NCI-H524 treated with DMSO at 0.1 percent for 48 hours (cell line): Measurements from ENCODE around the gene TXNRD3.

ENCODE experiments used
- DNase-seq: peaks from one replicate; lab custom pipeline; 2025; lab: John Stamatoyannopoulos, UW

Gene TXNRD3

DNA sequence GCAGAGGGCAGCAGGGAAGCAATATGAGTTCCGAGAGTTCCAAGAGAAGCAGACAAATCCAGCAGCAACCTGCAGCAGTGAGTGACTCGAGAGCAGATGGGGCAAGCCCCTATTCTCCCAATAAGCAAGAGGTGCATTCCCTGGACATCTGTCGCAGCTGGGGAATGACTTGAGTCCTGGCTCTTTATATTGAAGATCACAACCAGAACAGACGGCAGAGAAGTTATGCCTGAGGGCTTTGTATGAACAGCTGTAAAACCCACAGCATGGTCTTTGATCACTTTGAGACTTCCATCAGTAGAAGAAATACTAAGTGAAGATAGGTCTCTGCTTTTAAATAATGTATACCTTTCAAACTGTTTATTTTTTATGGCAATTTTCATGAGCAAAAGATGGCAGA is 72.6 kb downstream of the TXNRD3 start:
- DNase-seq: peak; percentile 90

DNA sequence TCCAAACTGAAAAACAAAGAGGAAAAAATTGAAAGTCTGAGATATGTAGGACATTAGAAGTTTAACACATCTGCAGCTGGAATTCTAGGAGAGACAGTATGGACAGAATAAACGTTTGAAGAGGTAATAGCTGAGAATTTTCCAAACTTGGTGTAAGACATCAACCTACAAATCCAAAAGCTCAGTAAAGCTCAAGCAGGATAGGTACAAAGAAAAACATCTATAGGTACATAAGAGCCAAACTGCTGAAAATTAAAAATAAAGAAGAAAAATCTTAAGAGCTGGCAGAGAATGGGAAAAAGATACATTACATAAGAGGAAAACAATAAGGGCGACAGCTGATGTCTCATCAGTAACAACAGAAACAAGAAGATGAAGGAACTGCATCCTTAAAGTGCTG is 73.4 kb downstream of the TXNRD3 start:
- no peak for DNase-seq

DNA sequence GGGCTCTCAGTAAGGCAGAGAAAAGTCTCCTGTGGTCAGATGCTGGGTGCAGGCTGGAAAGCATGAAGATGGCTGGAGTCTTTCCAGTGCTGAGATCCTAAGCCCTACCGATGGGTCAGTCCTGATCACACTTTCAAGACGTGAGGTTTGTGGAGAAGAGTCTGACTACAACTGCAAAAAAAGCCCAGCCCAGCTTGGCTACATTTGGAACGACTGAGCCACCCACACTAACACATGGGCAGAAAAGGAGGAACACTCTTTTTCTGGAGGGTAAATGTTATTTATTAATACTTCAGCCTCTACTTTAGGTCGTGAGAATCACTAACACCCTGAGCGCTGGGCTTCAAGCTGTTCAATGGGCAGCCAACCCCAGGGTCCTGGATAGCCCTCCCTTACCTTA is 74.2 kb downstream of the TXNRD3 start:
- DNase-seq: no peak

DNA sequence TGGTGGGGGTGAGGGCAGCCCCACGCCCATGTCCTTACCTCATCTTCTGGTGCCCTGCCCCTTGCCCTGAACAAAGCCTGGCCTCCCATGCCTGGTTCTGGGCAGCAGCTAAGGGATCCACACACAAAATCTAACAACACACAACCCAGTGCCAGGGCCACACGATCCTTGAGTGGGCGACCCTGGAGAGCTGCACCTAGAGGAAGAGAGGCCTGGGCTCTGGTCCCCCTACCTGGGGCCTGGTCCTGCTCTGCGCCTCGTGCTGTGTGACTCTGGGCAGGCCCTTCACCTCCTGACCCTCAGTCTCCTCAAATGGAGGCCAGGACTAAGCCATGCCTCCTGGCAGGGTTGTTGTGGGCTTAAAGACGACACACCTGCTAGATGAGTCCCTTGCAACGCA is 76.2 kb downstream of the TXNRD3 start:
- DNase-seq: no peak

DNA sequence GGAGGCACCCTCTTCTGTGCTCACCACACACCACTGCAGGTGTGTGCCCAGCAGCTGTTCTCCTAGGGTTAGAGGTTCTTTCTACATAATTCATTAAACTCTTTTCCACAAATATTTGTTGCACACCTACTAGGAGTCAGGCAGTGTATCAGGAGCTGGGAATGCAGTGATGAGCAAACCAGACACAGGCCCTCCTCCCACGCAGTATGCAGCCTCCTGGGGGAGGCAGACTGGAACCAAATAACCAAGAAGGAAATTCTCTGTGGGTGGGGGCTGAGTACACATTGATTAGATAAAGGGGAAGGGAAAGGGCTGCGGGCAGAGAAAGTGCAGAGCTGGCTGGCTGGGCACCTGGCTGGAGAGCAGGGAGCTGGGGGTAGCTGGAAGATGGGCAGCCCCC is 77.7 kb downstream of the TXNRD3 start:
- DNase-seq: no peak

DNA sequence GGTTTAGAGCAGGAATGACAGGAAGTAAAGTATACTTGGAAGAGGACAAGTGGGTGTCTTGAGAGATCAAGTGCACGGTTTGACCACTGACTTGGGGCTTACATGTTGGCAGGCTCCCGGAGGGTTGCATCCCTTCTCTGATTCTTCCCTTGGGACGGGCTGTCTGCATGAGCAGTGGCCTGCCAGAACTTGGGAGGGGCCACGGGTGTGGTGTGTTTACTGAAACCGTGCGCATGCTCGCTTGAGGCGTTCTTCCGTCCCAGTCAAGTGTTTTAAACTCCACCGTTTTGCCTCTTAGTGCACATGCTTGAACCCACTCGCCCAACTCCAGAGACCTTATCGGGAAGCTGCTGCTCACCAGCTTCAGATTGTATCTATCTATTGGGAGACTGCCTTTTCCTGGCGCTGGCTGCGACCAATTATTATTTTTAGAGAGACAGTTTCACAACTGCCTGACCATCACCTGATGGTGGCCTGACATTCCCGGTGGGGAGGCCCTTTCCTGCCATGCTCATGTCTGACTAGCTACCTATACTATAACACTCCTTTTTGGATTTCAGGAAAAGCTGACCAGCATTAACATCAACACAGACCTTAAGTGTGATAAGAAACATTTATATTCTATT is 81.3 kb downstream of the TXNRD3 start:
- DNase-seq: no peak

DNA sequence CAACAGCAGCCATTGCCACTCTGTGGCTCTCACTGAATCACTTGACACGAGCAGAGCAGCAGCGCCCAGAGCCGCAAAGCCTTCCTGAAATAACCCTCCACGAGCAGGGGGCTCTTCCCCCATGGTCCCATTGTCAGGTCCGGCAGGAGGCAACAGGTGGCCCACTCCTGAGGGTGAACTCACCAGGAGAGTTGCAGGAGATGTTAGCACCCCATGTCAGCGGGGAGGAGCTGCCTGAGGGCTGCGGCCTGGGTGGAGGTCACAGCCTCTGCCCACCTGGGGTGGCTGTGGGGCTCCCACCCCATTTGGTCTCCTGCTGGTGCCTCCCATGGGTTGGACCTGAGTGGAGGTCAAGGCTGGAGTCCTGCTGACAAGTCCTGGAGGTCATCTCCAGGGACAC is 83.8 kb downstream of the TXNRD3 start:
- DNase-seq: no peak

DNA sequence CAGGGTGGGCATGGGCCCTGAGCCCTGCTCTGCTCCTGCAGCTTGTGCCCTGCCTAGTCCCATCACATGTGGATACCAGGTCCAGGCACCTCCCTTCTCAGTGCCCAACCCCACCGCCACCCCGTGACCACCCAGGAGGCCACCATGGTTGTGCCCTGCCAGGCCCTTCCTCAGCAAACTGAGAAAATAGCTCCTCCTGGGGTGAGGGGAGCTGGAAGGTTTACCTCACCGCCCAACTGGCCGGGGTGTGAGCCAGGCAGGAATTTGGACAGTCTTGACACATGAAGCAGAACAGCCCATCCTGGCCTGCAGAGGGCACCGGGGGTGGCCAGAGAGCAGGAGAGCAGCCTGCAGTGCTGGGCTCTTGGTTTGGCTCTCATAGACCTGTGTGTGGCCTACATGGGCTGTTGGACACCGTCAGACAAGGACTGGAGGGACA is 84.8 kb downstream of the TXNRD3 start:
- no peak for DNase-seq

DNA sequence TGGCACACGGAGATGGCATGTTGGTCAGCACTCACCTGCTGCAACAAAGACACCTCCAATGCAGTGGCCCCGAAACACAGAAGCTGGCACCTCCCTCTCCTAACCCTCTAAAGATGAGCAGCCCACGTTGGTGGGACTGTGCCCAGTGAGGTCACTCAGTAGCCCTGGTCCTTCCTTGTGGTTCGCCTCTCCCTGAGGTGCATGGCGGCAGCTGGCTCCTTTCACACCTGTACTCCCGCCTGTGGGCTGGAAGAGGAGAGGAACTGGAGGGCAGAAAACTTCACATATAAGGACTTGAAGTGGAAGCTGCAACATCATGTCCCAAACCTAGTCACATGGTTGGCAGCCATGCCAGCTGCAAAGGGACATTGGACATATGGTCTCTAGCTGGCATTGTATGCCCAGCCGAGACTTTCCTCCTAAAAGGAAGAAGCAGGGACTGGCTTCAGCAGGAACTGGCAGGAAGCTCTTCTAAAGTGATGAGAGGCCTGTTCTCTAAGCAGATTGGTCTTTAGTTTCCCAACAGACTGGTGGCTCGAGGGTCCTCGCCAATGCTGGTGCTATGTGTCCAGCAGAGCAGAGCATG is 85.4 kb downstream of the TXNRD3 start:
- DNase-seq: no peak

DNA sequence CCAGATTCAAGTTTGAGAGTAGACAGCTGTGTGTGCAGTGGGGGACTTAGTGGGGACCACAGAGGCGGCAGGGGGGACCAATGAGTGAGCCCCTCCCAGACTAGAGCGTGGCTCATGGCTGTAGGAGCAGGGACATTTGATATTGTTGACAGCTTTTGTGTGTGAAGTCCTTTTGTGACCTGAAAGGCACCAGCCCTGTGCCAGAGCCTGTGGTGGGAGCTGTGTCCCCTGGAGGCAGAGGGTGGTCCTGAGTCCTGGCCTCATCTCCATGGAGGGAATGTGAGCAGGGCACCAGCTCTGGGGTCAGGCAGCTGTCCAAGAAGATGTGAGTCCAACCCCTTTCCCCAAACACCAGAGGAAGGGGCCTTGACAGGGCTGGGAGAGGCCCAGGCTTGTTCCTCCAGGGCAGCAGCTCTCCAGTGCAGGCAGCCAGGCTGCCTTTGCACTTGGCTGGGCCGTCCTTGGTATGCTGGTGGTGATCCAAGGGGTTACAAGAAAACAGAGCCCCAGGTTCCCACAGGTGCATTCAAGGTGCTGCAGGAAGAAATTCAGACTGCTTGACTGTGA is 86.1 kb downstream of the TXNRD3 start:
- no peak for DNase-seq

DNA sequence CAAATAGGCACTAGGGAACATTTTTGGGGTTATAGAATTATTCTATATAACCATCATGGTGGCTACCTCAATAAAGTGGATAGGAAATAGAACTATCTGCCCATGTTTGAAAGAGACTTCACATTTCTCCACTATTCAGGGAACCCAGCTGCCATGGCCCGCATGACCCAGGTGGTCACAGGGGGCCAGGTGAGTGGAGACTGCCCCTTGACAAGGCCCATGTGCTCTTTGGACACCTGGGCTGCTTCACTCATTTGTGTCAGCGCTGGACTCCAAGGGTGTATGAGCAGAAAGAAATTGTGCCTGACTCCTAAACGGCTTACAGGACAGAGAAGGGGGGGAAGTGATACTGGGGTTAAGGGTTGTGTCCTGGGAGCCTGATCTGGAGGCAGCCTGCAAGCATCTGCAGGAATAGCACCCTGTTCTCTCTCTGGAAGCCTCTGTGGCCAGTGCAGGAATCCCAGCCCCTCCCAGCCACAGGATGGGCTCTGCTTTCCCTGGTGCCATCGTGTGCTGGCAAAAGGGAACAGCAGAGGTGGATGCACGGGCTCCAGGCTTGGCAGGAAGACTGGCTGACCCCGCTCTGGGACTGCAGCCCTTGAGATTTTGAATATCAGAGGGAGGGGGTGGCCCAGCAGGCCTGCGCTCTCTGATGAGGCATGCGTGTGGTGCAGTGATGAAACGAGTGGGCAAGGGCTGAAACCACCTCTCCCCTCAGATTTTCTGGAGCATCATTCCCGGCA is 87.1 kb downstream of the TXNRD3 start:
- no peak for DNase-seq

DNA sequence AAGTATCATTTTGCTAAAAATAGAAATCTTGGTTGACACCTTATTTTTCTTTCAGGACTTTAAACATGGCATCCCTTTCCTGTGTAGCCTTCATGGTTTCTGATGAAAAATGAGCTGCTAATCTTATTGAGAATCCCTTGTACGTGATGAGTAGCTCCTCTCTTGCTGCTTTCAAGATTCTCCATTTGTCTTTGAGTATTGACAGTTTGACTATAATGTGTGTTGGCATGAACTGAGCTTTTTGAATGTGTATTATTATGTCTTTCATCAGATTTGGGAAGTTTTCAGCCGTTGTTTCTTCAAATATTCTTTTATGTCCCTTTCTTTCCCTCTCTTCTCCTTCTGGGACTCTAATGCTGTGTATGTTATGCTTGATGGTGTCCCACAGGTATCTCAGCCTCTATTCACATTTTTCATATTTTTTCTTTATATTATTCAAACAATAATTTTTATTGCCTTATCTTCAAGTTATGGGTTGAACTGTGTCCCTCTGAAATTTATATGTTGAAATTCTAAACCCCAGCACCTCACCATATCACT is 92.1 kb downstream of the TXNRD3 start:
- DNase-seq: no peak

DNA sequence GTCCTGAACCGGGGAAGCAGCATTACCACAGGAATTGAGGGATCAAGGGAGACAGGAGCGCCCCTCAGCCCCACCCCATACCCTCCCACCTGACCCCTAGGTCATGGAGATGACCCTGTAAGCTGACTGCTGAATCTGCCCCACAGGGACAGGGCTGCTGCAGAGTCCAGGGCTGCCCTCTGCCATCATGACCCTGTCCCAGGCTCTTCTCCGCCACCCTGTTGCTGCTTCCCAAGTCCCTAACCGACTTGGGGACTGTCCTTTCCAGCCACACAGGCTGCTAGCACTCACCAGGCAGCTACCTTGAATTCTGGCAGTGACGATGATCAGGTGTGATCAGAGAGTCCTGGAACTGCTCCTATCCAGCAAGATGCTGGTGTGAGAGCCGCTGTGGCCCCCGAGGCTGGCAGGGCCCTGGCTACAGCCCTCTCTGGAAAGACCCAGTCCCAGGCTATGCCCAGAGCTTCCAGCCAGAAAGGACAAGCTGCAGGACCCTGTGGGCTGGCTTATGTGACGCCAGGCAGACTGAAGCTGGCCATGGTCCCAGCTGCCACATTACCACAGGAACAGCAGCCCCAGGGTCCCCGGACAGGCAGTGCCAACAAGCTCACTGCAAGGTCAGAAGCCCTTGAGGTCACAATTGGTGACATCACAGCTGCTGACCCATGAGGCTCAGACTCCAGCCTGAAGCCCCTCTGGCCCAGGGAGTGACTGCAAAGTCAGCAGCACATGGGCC is 96.4 kb downstream of the TXNRD3 start, which contains the start of gene C3orf22:
Gene C3orf22, minus strand, starts transcription at position 597 of the 736 bp plus-strand sequence. CDS start 5,542 bp downstream, outside the sequence.
- DNase-seq: no peak

DNA sequence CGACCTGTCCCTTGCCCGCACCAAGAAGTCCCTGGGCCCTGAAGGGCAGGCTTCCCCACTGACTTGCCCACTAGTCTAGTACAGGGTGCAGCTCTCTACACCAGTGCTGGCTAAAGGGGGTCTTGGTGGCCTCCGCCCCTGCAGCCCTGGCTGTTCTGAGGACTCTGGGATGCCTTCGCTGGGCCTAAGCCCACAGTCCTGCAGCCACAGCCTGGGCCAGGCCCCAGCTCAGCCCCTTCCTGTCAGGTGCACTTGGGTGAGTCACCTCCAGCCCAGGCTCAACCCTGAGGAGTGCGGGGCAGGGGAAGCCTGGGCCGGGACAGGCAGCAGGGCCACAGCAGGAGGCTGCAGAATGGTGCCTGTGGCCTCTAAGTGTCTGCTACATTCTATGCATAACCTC is 97.2 kb downstream of the TXNRD3 start:
- no peak for DNase-seq

DNA sequence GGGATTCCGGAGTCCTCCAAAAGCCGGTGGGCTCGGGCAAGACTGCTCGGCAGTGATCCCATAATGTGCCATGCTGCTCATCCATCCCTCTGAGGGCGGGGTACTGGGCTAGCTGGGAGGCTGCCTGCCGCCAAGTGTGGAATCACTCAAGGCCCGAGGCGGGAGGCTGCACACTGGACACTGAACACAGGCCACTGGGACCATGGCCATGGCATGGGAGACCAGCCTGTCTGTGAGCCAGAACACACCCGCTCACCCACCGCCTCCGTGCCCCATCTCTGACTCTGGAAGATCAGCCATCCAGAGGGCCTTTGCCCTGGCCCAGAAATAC is 97.5 kb downstream of the TXNRD3 start:
- DNase-seq: no peak
